A673 (cell line): Measurements from ENCODE around the gene COPE.

Experiments
- EZH2 ChIP-seq: fragments of 200-600 bp; sonication (generic); IDR thresholded peaks from 2 replicates; pipeline ENCODE4 v1.6.1; 2017; ENCODE audit warnings: borderline replicate concordance, low read depth, mild to moderate bottlenecking, mixed read lengths, antibody characterized with exemption, low read length; ENCODE audit not compliant: poor library complexity, severe bottlenecking
- TF ChIP-seq, protein P1 (sequence below): fragments of 300-800, 200-600 bp; sonication (generic); conservative IDR thresholded peaks from 2 replicates; pipeline ENCODE4 v1.5.1; 2017; ENCODE audit warnings: low read depth, mild to moderate bottlenecking, antibody characterized with exemption, low read length, moderate library complexity, mixed read lengths

- TF ChIP-seq, protein P1, sequence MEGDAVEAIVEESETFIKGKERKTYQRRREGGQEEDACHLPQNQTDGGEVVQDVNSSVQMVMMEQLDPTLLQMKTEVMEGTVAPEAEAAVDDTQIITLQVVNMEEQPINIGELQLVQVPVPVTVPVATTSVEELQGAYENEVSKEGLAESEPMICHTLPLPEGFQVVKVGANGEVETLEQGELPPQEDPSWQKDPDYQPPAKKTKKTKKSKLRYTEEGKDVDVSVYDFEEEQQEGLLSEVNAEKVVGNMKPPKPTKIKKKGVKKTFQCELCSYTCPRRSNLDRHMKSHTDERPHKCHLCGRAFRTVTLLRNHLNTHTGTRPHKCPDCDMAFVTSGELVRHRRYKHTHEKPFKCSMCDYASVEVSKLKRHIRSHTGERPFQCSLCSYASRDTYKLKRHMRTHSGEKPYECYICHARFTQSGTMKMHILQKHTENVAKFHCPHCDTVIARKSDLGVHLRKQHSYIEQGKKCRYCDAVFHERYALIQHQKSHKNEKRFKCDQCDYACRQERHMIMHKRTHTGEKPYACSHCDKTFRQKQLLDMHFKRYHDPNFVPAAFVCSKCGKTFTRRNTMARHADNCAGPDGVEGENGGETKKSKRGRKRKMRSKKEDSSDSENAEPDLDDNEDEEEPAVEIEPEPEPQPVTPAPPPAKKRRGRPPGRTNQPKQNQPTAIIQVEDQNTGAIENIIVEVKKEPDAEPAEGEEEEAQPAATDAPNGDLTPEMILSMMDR = no peak
- TF ChIP-seq EZH2 = no peak
Observed at GRCh38 chr19:18858906-18859646, 60.1 kb downstream of the COPE start.
